GM12873 (cell line): ENCODE results near the gene PSTPIP2.

Source experiments
- TF ChIP-seq, protein P1 (sequence below): IDR thresholded peaks from 2 replicates; pipeline ENCODE4 v1.5.1; 2012; ENCODE audit warnings: low read depth, mild to moderate bottlenecking, moderate library complexity, low read length, control low read depth; ENCODE audit not compliant: insufficient read depth; ENCODE audit errors: missing control alignments

The PSTPIP2 gene

DNA sequence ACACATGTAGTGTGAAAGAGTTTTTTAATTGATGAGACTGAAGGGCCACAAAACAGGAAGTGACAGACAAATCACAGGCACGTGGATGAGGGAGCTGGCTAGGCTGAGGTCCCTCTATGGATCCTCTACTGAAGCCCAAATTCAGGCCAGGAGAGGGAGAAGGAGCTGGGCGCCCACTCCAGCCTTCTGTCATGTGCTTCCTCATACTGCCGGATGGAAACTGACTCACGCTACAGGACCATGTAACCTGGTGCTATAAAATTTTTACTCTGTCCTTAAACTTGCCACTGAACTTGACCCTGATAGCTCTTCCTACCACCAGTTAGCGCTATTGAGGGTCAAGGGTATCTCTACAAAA lies 31.3 kb downstream of the PSTPIP2 start:
- TF ChIP-seq, protein P1, sequence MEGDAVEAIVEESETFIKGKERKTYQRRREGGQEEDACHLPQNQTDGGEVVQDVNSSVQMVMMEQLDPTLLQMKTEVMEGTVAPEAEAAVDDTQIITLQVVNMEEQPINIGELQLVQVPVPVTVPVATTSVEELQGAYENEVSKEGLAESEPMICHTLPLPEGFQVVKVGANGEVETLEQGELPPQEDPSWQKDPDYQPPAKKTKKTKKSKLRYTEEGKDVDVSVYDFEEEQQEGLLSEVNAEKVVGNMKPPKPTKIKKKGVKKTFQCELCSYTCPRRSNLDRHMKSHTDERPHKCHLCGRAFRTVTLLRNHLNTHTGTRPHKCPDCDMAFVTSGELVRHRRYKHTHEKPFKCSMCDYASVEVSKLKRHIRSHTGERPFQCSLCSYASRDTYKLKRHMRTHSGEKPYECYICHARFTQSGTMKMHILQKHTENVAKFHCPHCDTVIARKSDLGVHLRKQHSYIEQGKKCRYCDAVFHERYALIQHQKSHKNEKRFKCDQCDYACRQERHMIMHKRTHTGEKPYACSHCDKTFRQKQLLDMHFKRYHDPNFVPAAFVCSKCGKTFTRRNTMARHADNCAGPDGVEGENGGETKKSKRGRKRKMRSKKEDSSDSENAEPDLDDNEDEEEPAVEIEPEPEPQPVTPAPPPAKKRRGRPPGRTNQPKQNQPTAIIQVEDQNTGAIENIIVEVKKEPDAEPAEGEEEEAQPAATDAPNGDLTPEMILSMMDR = no peak

DNA sequence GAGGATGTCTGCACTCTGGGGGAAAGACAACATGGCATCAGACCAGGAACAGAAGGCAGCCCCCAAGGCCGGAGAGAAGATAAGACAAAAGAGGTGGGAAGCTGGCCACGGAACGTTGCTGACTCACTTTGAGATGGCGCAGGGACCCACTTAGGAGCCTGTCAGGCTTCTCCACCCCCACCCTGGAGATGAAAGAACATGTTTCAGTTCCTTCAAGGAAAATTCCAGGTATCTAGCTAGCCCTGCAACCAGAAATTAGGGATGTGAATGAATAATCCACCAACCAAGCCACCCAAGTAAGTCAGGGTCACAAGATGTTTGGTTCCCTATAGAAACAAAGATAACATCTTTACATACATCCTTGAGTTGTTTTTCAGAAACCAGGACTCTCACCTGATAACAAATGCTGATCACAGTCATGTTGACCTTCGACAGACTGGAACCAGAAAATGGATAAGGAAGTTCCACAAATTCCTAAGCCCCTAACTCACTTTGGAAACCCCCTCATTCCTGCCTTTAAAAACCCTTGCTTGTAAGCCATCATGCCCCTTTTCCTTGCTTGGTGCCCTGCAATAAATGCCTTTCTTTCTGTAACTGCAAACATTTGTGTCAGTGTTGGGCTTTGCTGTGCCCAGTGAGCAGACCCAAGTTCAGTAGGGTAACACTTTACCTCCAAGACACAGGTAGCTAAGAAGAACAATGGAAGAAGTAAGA lies 31.9 kb downstream of the PSTPIP2 start:
- TF ChIP-seq, protein P1 = no peak

DNA sequence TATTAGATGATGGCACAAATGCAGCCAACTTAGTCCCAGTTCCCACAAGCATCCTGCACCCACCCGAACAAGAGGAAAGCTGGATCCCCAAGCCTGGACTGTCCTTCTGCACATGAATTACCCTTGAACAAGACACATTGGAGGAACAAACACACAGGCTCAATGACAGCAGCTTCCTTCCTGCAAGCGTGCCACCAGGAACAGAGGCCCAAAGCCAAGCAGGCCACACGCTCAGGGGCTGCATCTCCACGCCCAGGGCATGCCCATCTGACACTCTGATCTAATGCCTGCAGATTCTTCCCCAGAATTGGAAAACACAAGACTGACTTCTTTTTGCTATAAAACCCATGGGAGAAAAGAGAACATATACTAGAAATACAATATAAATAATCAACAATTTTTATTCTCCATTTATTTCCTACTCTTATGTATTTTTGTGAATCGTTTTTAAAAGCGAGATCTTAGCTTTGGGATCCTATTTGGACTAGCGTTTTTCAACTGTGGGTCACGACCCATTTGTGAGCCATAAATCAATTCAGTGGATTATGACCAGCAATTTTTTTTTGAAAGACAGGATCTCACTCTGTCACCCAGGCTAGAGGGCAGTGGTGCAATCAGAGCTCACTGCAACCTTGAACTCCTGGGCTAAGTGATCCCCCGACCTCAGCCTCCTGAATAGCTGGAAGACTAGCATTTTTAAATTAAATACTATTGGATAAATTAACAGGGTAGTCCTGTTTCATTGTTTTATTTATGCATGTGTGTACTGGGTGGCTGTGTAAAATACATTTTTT lies 34.4 kb downstream of the PSTPIP2 start:
- TF ChIP-seq, protein P1 = no peak

DNA sequence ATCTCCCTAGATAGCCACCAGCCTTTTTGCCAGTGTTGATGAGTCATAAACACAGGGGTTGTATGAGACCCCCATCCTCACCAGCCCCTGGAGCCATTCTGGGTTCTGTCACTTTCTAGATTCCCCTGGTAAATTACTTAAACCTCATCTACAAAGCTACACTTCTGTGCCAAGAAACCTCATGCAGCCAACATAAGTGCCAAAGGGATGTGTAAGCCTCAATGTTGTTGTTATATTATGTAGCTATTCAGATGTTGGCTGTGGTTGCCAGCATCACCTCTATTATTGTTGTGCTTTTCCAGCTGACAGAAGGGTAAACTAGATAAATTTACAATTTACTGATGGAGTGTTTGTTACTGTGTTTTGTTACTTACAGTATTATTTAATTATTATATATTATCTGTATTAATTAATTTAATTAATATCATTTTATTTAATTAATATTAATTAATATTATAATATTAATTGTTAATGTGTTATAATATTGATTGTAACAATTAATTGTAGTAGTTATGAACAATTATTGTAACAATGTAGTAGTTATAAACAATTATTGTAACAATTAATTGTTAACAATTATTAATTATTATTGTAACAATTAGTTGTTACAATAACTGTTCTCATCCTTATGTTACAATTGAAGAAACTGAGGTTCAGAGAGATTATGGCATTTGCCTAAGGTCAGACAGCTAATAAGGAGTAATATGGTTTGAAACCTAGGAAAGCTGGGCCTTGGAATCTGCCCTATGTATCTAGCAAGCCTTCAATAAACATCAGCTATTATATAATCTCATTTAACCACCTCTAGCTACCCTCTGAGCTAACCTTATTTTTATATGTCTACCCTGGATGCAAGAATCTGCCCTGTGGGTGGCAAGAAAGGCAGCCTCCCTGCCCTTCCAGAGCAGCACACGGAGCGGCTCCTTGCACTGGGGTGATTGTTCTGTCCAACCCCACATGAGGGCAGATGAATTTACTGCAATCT lies 36.1 kb downstream of the PSTPIP2 start:
- TF ChIP-seq, protein P1 = no peak

DNA sequence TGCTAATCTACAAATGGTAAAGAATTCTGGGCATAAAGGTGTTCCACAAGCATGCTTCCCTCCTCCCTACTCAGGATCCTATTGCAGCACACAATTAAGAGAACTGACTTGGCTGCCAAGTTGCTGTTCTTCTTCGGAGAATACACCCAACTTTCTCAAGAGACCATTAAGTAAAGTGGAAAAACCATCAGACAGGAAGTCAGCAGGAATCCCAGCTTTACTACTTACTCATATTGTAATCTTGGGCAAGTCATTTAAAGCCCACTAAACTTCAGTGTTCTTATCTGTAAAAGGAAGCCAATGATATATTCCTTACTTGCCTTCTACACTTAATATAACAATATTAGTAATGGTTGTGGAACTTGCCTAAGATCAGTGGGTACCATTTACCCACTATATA lies 37.8 kb downstream of the PSTPIP2 start:
- TF ChIP-seq, protein P1 = no peak

DNA sequence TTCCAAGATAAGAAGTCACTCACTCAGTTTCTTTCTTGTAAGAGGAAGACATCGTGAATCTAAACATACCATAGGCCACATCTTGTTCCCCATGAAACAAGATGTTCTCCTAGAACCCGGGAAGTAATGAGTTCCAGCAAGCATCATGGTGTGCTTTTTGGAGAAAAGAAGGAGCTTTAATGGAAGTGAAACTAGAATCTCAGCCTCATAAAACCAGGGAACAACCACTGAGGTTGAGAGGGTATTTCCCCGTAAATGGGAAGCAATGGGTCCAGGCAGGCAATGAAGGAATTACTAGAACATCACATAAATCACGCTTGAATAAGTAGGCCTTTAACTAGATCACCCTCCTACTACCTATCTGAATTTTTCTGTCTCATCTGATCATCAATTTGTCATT lies 40.3 kb downstream of the PSTPIP2 start:
- TF ChIP-seq, protein P1 = no peak

DNA sequence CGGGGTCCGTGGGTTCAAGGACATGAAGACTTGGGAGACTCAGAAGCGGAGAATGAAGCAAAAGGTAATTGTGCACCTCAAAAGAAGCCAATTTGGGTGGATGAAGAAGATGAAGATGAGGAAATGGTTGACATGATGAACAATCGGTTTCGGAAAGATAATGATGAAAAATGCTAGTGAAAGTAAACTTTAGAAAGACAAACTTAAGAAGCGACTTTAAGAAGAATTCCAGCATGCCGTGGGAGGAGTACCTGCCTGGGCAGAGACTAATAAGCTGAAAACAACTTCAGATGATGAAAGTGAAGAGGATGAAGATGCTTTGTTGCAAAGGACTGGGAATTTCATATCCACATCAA lies 43.5 kb downstream of the PSTPIP2 start:
- TF ChIP-seq, protein P1 = no peak
